Measurements from ENCODE around the gene AFP. TPM values are rescaled to one million over a fixed set of nuclear protein-coding genes. Genes with fewer than 3 reads are reported as not detected.

Gene AFP
- total RNA-seq, 1 experiment from 2014 or later = 0.92 TPM

DNA sequence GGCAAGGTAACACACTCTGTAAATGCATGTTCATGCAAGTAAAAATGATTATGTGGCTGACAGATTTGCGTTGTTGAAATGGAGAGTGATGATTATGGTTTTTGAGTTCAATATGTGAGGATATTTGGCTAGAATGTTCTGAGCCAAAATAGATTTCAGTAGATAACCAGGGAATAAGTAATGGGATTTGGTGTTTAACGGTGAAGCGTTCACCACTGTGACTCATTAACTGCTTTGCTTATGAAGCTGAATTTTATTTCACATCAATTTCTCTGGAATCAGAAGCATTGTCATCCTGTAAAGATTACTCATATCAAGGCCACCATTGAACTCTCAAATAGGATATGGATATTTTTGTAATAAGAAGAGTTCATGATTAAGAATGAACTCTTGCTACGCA, 11.7 kb downstream of the AFP start:
- H3K4me3 ChIP-seq = no peak overlapping the region
- no peaks in the 10 kb centered on the region for H4K20me1 ChIP-seq (ENCODE audit: insufficient read depth)
- H3K4me2 ChIP-seq = no peak overlapping the region
- BruUV-seq (replicated peaks) = no TSS peak
- ChIA-PET POLR2A (ENCODE audit: unreplicated experiment) (no interaction called here), CTCF (interaction anchor here (0.6 kb wide), 1 partner anchor 35 kb away, joined by 3 read pairs; no protein-coding TSS in a partner anchor)
- H3K9me3 ChIP-seq (ENCODE audit: insufficient read depth, low read depth) = no peaks in the 10 kb centered on the region
- TF ChIP-seq, protein P1, sequence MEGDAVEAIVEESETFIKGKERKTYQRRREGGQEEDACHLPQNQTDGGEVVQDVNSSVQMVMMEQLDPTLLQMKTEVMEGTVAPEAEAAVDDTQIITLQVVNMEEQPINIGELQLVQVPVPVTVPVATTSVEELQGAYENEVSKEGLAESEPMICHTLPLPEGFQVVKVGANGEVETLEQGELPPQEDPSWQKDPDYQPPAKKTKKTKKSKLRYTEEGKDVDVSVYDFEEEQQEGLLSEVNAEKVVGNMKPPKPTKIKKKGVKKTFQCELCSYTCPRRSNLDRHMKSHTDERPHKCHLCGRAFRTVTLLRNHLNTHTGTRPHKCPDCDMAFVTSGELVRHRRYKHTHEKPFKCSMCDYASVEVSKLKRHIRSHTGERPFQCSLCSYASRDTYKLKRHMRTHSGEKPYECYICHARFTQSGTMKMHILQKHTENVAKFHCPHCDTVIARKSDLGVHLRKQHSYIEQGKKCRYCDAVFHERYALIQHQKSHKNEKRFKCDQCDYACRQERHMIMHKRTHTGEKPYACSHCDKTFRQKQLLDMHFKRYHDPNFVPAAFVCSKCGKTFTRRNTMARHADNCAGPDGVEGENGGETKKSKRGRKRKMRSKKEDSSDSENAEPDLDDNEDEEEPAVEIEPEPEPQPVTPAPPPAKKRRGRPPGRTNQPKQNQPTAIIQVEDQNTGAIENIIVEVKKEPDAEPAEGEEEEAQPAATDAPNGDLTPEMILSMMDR (conservative IDR thresholded peaks at IDR 0.05) = no peak
- TF ChIP-seq EZH2 (IDR thresholded peaks at IDR 0.05; ENCODE audit: low read depth) = no peak
- H3F3A ChIP-seq (ENCODE audit: insufficient read depth, low read depth) = no peaks in the 10 kb centered on the region
- no peak for DNase-seq
- no peaks in the 10 kb centered on the region for H3K9me2 ChIP-seq (ENCODE audit: insufficient read depth)
- no peak overlapping the region for H2AFZ ChIP-seq
- H3K36me3 ChIP-seq (ENCODE audit: low read depth) = no peaks in the 10 kb centered on the region
- H3K27me3 ChIP-seq (ENCODE audit: insufficient read depth, low read depth) = no peaks in the 10 kb centered on the region
- intact Hi-C loops (cut with micrococcal nuclease; ENCODE audit: unreplicated experiment) = no loop called here
- no peak overlapping the region for H3K27ac ChIP-seq
- H3K79me2 ChIP-seq (ENCODE audit: low read depth) = no peaks in the 10 kb centered on the region
- no peaks in the 10 kb centered on the region for H3K4me1 ChIP-seq (replicated peaks; ENCODE audit: insufficient read depth)

DNA sequence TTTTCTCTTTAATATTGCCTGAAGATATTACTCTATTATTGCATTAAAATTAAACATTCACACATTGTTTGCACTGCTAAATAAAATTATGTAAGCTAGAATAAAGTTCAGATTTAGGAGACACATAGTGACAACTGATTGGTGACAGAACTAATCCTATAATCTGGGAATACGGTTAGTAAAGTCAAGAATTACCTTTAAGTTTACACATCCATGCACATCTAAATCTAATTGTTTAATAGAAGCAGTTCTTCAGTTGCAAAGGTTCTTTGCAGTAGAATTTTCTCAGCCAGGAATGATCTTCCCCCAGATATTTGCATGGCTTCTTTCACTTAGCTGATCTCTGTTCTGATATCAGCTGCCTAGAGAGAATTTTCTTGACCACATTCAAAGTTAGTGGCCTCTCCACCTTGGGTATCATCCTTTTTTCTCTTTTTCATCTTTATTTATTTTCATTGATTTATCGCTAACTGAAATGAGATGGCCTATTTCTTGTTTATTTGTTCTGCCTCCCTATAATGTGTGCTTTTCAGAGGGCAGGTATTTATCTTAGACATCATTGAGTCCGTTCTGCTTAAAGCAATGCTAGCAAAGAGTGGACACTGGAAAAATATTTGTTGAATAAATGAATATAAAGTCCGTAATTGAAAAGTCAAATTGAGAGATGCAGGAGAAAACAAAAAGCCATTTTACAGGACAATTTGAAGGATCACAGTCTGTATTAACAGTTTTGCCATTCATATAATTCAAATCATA, 12.6 kb downstream of the AFP start:
- no peak for TF ChIP-seq EZH2 (IDR thresholded peaks at IDR 0.05; ENCODE audit: low read depth)
- TF ChIP-seq, protein P1 (conservative IDR thresholded peaks at IDR 0.05) = no peak
- Histone ChIP-seq H3K4me1 (replicated peaks; ENCODE audit: insufficient read depth) (no peaks in the 10 kb centered on the region), H3K9me3 (ENCODE audit: insufficient read depth, low read depth) (no peaks in the 10 kb centered on the region), H3K4me3 (no peak overlapping the region), H3K36me3 (ENCODE audit: low read depth) (no peaks in the 10 kb centered on the region), H4K20me1 (ENCODE audit: insufficient read depth) (no peaks in the 10 kb centered on the region), H2AFZ (no peak overlapping the region), H3K27ac (no peak overlapping the region), H3K4me2 (no peak overlapping the region), H3K79me2 (ENCODE audit: low read depth) (no peaks in the 10 kb centered on the region), H3F3A (ENCODE audit: insufficient read depth, low read depth) (no peaks in the 10 kb centered on the region), H3K27me3 (ENCODE audit: insufficient read depth, low read depth) (no peaks in the 10 kb centered on the region), H3K9me2 (ENCODE audit: insufficient read depth) (no peaks in the 10 kb centered on the region)
- BruUV-seq (replicated peaks) = no TSS peak
- no peak for DNase-seq
- ChIA-PET POLR2A (ENCODE audit: unreplicated experiment) (no interaction called here), CTCF (no interaction called here)
- intact Hi-C loops (cut with micrococcal nuclease; ENCODE audit: unreplicated experiment) = no loop called here

DNA sequence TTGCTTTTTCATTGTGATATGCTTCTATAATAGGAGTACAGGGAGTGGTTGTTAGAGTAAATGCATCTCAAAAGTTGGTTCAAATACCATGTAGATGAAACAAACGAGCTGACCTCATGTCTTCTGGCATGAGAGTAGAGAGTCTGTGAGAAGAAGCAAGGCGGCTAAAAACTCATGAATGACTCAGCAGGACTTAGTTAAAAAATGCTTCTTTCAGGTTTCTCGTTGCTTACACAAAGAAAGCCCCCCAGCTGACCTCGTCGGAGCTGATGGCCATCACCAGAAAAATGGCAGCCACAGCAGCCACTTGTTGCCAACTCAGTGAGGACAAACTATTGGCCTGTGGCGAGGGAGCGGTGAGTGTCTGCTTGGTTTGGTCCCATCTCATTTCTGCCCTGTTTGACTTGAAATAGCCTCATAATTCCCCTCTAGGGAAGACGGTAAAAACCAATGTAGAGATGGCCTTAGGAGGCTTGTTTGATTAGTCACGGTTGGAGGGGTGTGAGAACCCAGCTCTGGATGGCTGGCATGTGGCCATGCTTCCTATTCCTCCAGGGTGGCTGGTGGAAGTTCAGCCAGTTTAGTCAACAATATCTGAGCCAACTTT, 14.5 kb downstream of the AFP start:
- Histone ChIP-seq H3K4me1 (replicated peaks; ENCODE audit: insufficient read depth) (no peaks in the 10 kb centered on the region), H3K79me2 (ENCODE audit: low read depth) (no peaks in the 10 kb centered on the region), H2AFZ (no peak overlapping the region), H4K20me1 (ENCODE audit: insufficient read depth) (no peaks in the 10 kb centered on the region), H3K9me2 (ENCODE audit: insufficient read depth) (no peaks in the 10 kb centered on the region), H3K36me3 (ENCODE audit: low read depth) (no peaks in the 10 kb centered on the region), H3K4me3 (no peak overlapping the region), H3K4me2 (no peak overlapping the region), H3K27me3 (ENCODE audit: insufficient read depth, low read depth) (no peaks in the 10 kb centered on the region), H3K27ac (no peak overlapping the region), H3K9me3 (ENCODE audit: insufficient read depth, low read depth) (no peaks in the 10 kb centered on the region), H3F3A (ENCODE audit: insufficient read depth, low read depth) (no peaks in the 10 kb centered on the region)
- peak in 1 of 2 experiments; percentile 43 for DNase-seq
- CTCF ChIA-PET = no interaction called here
- POLR2A ChIA-PET (ENCODE audit: unreplicated experiment) = interaction anchor here (0.7 kb wide), 1 partner anchor 925 kb away, joined by 6 read pairs; no protein-coding TSS in a partner anchor
- no peak for TF ChIP-seq EZH2 (IDR thresholded peaks at IDR 0.05; ENCODE audit: low read depth)
- TF ChIP-seq, protein P1 (conservative IDR thresholded peaks at IDR 0.05) = no peak
- intact Hi-C loops (cut with micrococcal nuclease; ENCODE audit: unreplicated experiment) = loop anchor here (2.0 kb wide), 1 partner anchor 290 kb away; the partner anchor contains the start of gene CXCL8
- no TSS peak for BruUV-seq (replicated peaks)

Measured in PC-9 (cell line).